Measurements from ENCODE around the gene TMEM130. TPM values are rescaled to one million over a fixed set of nuclear protein-coding genes. Genes with fewer than 3 reads are reported as not detected.
"Not testable (repeated sequence)": the region's sequence is repeated elsewhere in the genome, so short reads cannot be mapped to it uniquely, and the experiment has no call there.

TMEM130 gene
- total RNA-seq, 4 donors from 2014 or later = 0.12 to 0.57 TPM; not detected in 2

DNA sequence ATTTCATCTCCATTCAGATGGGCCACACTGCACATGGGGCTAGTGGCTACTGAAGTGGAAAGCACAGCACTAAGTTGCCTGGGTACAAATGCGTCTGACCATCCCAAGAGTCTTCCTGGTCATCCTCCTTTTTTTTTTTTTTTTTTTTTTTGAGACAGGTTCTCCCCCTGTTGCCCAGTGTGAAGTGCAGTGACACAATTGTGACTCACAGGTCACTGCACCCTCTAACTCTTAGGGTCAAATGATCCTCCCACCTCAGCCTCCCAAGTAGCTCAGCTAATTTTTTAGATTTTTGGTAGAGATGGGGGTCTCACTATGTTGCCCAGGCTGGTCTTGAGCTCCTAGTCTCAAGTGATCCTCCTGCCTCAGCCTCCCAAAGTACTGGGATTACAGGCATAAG is 5.1 kb upstream of the TMEM130 start:
- no peak for TF ChIP-seq POLR2A (IDR thresholded peaks at IDR 0.05)
- TF ChIP-seq, protein P1, sequence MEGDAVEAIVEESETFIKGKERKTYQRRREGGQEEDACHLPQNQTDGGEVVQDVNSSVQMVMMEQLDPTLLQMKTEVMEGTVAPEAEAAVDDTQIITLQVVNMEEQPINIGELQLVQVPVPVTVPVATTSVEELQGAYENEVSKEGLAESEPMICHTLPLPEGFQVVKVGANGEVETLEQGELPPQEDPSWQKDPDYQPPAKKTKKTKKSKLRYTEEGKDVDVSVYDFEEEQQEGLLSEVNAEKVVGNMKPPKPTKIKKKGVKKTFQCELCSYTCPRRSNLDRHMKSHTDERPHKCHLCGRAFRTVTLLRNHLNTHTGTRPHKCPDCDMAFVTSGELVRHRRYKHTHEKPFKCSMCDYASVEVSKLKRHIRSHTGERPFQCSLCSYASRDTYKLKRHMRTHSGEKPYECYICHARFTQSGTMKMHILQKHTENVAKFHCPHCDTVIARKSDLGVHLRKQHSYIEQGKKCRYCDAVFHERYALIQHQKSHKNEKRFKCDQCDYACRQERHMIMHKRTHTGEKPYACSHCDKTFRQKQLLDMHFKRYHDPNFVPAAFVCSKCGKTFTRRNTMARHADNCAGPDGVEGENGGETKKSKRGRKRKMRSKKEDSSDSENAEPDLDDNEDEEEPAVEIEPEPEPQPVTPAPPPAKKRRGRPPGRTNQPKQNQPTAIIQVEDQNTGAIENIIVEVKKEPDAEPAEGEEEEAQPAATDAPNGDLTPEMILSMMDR (IDR thresholded peaks at IDR 0.05) = no peak

DNA sequence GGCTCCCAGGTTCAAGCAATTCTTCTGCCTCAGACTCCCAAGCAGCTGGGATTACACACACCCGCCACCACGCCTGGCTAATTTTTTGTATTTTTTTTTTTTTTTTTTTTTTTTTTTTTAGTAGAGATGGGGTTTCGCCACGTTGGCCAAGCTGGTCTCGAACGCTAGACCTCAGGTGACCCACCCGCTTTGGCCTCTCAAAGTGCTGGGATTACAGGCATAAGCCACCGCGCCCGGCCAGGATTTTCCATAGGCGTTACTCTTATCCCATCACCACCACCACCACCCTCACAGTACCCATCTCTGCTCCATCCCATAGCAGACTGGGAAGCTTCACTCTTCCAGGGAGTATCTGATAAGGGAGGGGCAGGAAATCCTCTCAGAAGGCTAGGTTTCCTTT is 3.8 kb upstream of the TMEM130 start:
- 85 to 91% methylated on average over 4 to 6 of the region's 11 CpGs for WGBS, 2 donors
- intact Hi-C loops (cut with DNase I); H3K9me3 ChIP-seq: not testable (repeated sequence)

More for the DNA sequence above, 5.1 kb upstream of the TMEM130 start:
- no peak for DNase-seq
- WGBS, 2 donors = 80 to 89% methylated on average over 1 of the region's 1 CpG
- H3K4me3 ChIP-seq = no peak overlapping the region
- H3K9me3 ChIP-seq = no peaks in the 10 kb centered on the region
- no peaks in the 10 kb centered on the region for H3K36me3 ChIP-seq
- H3K27me3 ChIP-seq = peaks cover 0 to 26% (median 3%) of the 10 kb centered on the region in 4 donors
- no peak overlapping the region for H3K27ac ChIP-seq
- intact Hi-C loops (cut with DNase I) = no loop called here
- peaks cover 10 to 31% (median 10%) of the 10 kb centered on the region in 3 donors for H3K4me1 ChIP-seq

DNA sequence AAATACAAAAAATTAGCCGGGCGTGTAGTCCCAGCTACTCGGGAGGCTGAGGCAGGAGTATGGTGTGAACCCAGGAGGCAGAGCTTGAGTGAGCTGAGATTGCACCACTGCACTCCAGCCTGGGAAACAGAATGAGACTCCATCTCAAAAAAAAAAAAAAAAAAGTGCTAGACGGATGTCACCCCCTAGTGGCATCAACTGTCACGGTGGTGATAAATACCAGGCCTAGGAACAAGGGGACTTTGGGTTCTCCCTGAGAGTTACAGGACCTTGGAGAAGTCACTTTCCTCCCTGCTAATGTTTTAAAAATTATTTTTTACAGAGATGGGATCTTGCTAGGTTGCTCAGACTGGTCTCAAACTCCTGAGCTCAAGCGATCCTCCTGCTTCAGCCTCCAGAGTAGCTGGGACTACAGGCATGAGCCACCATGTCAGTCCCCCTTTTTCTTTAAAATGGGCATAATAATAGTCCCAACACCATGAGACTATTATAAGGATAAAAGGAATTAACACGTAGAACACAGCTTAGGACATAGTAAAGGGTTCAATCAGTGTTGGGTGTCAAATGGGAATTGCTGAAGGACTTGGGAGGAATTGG is 2.6 kb upstream of the TMEM130 start:
- TF ChIP-seq, protein P1 (IDR thresholded peaks at IDR 0.05) = peak in 1 of 6 experiments; percentile 20
- TF ChIP-seq POLR2A (IDR thresholded peaks at IDR 0.05) = no peak
- 64% methylated on average over 6 to 7 of the region's 7 CpGs for WGBS, 2 donors
- no peaks in the 10 kb centered on the region for H3K9me3 ChIP-seq
- H3K4me1 ChIP-seq = peaks cover 0 to 21% (median 13%) of the 10 kb centered on the region in 3 donors
- intact Hi-C loops (cut with DNase I) = no loop called here
- DNase-seq = no peak
- H3K36me3 ChIP-seq = no peaks in the 10 kb centered on the region
- no peak overlapping the region for H3K27ac ChIP-seq
- H3K4me3 ChIP-seq = no peak overlapping the region
- peaks cover 0 to 52% (median 8%) of the 10 kb centered on the region in 4 donors for H3K27me3 ChIP-seq

More for the DNA sequence above, 3.8 kb upstream of the TMEM130 start:
- not testable (repeated sequence) for DNase-seq, H3K36me3 ChIP-seq, H3K4me3 ChIP-seq, H3K27ac ChIP-seq
- Histone ChIP-seq H3K4me1 (peaks cover 5 to 29% (median 18%) of the 10 kb centered on the region in 3 donors), H3K27me3 (peaks cover 0 to 40% (median 8%) of the 10 kb centered on the region in 4 donors)

DNA sequence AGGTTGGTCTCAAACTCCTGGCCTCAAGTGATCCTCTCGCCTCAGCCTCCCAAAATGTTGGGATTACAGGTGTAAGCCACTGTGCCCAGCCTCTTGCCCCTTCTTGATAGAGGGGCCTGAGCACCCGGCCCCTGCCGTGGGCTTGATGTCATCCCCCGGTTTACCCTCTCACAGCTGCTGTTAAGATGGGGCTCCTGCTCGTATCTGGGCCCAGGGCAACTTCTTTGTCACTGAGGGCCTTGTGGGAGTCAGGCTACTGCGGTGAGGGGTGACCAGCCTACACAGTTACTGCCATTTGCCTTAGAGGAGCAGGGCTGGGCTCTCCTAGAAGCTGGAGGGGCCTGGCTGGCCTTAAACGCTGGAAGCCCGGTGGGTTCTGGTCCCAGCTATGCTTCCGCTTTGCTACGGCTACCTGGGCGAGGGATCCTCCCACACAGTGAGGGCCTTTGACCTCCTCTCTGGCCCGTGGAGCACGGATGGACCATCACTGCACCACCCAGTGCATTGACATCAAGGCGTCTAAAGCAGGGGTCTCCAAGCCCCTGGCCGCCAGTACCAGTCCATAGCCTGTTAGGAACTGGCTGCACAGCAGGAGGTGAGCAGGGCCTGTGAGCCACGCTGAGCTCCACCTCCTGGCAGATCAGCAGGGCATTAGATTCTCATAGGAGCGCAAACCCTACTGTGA is 1.1 kb upstream of the TMEM130 start:
- Histone ChIP-seq H3K27ac (no peak overlapping the region), H3K4me3 (peak overlapping the region in 2 of 4 donors; percentile 49 to 65), H3K27me3 (peaks cover 0 to 65% (median 8%) of the 10 kb centered on the region in 4 donors), H3K36me3 (no peaks in the 10 kb centered on the region), H3K9me3 (no peaks in the 10 kb centered on the region), H3K4me1 (peaks cover 0 to 21% (median 13%) of the 10 kb centered on the region in 3 donors)
- intact Hi-C loops (cut with DNase I) = no loop called here
- 75 to 95% methylated on average over 4 of the region's 17 CpGs for WGBS, 2 donors
- TF ChIP-seq, protein P1 (IDR thresholded peaks at IDR 0.05) = no peak
- no peak for TF ChIP-seq POLR2A (IDR thresholded peaks at IDR 0.05)
- no peak for DNase-seq

DNA sequence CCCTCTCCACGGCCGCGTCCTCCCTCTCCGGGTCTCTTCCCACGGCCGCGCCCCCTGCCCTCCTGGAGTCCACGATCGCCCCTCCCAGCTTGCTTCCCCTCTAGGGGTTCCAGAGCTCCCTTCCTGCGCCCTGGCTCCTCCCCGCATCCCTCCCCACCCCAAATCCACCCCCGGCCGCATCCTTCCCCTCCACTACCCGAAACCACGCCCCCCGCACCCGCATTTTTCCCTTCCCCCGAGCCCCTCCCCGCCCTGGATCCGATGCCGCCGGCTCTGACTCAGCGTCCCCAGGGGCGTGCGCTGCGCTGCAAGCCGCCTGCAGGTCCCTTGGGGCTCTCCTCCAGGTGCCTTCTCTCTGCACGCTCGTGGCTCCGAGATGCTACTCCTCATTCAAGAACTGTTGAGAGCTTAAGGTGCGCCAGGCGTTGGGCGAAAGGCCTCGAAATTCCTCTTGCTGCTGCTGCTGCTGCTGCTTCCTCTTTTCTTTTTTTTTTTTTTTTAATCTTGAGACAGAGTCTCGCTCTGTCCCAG is 372 bp upstream of the TMEM130 start:
- no peaks in the 10 kb centered on the region for H3K36me3 ChIP-seq
- H3K4me1 ChIP-seq = peaks cover 0 to 21% (median 13%) of the 10 kb centered on the region in 3 donors
- no peaks in the 10 kb centered on the region for H3K9me3 ChIP-seq
- peaks cover 0 to 71% (median 8%) of the 10 kb centered on the region in 4 donors for H3K27me3 ChIP-seq
- no peak for DNase-seq
- TF ChIP-seq POLR2A (IDR thresholded peaks at IDR 0.05) = no peak
- TF ChIP-seq, protein P1 (IDR thresholded peaks at IDR 0.05) = no peak
- intact Hi-C loops (cut with DNase I) = no loop called here
- WGBS, 2 donors = 1 to 2% methylated on average over 16 to 23 of the region's 35 CpGs
- peak overlapping the region; percentile 17 to 65 (median 46) for H3K4me3 ChIP-seq
- no peak overlapping the region for H3K27ac ChIP-seq
